ENCODE data around the gene LEUTX.
"Not testable (repeated sequence)": the region's sequence is repeated elsewhere in the genome, so short reads cannot be mapped to it uniquely, and the experiment has no call there.

The LEUTX gene

DNA sequence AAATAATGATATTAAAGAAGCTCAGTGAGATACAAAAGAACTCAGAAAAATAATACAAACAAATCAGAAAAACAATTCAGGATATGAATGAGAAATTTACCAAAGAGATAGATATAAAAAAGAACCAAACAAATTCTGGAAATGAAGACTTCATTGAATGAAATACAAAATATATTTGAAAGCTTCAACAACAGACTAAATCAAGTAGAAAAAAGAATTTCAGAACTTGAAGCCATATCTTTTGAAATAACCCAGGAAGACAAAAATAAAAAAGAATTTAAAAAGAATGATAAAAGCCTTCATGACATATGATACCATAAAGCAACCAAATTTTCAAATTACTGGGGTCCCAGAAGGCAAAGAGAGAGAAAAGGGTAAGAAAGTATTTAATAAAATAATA lies 9.6 kb downstream of the LEUTX start:
- DNase-seq: no peak

DNA sequence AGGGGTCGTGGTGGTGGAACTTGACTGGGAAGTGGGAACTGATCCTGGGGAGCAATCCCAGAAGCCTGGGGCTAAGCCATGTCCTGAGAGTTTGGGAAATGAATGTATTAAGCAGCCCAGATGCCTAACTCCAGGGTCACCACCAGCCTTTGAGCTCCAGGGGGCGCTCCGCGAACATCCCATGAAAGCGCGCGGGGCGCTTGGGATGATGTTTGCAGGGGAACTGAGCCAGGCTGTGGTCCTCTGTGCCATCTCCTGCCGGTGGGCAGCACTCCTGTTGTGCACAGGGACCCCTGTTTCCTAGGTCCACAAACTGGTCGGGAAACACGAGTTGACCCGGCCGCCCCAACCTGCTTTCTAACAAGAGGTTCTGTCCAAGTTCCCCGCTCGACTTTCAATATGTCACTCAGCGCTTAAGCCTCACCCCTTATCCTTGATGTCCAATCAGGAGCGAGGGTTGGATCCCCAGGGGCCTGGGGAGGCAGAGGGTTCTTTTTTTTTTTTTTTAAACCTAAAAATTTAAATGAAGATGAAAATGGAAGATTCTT lies 14.4 kb downstream of the LEUTX start:
- peak; percentile 25 for DNase-seq

DNA sequence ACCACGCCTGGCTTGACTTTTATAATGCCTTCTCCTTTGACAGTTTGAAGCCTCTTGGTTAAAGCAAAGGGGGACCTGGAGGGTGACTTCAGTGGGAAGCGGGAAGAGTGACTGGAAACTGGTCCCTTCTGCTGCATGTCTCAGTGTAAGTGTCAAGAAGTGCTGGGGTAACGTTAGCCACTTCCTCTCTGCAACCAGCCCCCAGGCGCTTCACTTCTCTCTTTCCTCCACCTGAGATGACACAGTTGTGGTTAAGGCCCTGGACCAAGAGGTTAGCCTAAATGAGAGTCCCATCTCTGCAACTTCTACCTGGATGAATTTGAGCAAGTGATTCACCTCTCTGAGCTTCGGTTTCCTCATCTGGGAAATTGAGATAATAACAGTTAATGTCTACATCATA lies 16.3 kb downstream of the LEUTX start:
- DNase-seq: no peak

- no peak for DNase-seq
Observed at GRCh38 chr19:39796000-39796498, 17.4 kb downstream of the LEUTX start.

DNA sequence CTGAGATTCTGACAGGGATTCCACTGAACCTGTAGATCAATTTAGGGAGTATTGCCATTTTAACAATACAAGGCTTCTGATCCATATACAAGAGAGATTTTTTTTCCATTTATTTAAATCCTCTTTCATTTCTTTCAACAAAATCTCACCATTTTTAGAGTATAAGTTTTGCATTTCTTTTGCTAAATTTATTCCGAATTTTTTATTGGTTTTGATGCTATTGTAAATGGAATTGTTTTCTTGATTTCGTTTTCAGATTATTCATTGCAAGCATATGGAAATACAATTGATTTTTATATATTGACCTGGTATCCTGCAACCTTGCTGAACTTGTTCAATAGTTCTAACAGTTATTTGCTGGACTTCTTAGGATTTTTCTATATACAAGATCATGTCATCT lies 18.4 kb downstream of the LEUTX start:
- no peak for DNase-seq

- DNase-seq: no peak
Observed at GRCh38 chr19:39802958-39803357, 24.3 kb downstream of the LEUTX start.

DNA sequence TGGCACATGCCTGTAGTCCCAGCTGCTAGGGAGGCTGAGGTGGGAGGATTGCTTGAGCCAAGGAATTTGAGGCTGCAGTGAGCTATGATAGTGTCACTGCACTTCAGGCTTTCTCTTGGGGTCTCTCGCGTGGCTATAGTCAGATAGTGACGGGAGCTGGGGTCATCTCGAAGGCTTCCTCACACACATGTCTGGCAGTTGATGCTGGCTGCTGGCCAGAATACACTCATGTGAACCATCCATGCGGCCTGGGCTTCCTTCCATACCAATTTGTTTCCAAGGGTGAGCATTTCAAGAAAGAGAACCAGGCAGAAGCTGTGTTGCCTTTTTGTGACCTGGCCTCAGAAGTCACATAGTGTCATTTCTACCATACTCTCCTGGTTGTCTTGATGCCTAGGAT lies 26.4 kb downstream of the LEUTX start:
- no peak for DNase-seq

GRCh38 chr19:39807846-39808364 lies 29.3 kb downstream of the LEUTX start:
- no peak for DNase-seq

- DNase-seq: not testable (repeated sequence)
Observed at GRCh38 chr19:39808688-39809087, 30.0 kb downstream of the LEUTX start.

DNA sequence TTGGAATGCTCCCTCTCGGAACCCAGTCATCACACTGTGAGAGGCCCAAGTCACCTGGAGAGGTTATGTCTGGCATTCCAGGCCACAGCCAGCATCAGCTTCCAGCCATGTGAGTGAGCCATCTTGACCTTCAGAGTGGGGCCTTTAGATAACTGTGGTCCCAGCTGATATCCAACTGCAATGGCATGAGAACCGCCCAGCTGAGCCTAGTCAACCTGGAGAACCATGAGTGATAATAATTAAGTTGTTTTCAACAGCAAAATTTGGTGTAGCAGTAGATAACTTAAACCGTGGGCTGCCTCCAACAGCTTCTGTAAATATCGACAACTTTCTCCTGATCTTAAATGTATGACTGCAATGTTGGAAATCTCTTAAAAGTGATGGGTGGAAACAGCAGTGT lies 30.7 kb downstream of the LEUTX start:
- DNase-seq: no peak

DNA sequence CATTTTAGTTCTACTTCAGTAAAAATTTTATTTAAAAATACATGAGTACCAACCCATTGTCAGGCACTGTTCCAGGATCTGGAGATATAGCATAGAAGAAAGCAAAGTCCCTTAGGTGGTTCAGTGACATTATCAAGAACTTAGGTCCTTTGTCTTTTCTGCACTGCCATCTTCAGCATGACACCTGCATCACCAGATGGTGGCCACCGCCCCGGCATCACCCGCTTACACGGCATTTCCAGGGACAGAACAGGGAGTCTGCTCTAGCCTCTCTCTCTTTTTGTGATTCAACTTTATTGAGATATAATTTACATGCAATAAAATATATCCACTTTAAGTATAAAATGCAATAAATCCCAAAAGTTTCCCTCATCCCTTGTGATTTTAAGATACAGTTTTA lies 31.8 kb downstream of the LEUTX start:
- no peak for DNase-seq

DNA sequence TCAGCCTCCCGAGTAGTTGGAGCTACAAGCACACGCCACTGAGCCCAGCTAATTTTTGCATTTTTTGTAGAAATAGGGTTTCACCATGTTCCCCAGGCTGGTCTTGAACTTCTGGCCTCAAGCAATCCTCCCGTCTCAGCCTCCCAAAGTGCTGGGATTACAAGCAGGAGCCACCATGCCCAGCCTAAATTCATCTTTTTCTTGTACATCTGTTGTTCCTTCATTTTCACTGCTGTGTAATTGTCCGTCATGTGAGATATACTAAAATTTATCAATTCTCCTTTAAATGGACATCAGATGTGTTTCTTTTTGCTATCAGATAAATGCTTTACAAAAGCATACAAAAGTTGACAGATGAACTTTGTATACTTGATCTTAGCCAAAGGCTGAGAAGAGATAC lies 32.4 kb downstream of the LEUTX start:
- DNase-seq: no peak

- no peak for DNase-seq
Observed at GRCh38 chr19:39813264-39813993, 34.8 kb downstream of the LEUTX start.

GRCh38 chr19:39814111-39814510 lies 35.5 kb downstream of the LEUTX start:
- DNase-seq: not testable (repeated sequence)

DNA sequence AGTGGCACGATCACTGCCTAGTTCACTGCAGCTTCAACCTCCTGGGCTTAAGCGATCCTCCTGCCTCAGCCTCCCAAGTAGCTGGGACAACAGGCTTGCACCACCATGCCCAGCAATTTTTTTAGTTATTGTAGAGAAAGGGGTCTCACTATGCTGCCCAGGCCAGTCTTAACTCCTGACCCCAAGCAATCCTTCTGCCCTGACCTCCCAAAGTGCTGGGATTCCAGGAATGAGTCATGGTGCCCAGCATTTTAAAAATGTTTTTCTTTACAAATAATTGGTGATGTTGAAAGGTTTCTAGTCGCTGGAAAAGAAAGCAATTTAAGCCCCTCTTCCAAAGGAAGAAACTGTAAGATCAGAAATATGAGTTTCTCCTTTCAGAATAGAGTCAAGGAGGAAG lies 35.9 kb downstream of the LEUTX start:
- DNase-seq: no peak

DNA sequence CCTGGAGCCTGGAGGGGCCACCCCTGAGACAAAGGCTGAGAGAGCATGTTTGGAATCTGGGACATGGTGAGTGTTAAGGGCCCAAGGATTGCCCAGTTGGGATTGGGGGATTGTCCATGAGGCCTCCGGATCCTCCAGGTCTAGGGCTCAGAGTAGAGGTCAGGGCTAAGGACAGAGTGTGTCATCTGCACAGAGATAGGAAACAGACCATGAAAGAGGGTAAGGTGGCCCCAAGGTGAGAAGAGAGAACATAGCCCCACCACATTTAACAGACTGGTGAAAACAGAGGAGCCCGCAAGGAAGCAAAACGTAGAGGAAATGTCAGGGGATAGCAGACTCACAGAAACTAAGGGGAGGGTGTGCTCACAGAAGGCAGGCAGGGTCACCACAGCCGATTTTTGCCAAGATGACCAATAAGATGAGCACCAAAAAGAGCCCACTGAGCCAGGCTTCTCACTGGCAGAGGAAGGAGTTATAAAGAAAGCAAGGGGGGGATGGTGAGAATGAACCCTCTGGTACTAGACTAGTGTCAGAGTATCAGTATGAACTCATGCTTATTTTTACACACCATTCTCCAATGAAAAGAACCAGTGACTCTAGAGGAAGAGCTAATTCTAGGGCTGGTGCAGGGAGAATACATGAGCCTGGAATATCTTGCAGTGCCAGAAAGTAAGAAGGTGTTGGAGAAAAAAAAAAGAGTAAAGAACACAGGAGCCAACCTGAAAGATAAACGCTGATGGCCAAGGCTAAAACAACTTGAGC lies 37.8 kb downstream of the LEUTX start:
- DNase-seq: no peak

- DNase-seq: no peak
Observed at GRCh38 chr19:39817888-39818561, 39.4 kb downstream of the LEUTX start.

DNA sequence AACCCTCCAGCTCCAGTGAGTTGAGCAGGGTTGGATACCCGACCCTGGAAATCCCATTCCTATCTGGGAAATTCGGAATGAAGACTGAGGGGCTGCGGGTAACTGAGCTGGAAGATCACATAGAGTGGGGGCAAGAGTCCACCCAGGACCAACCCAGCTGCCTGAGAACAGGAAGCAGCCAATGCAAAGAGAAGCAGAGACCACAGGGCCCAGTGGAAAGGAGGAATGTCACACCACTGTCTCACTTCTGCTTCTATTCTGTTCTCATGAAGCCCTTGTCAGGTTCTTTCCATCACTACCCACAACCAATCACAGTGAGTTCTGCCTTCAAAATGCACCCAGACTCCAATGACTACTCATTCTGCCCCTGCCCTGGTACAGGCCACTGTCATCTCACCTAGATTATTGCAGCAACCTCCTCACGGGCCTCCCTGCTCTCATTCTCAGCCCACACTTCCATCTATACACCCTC lies 40.0 kb downstream of the LEUTX start:
- no peak for DNase-seq

GRCh38 chr19:39819786-39820185 lies 41.1 kb downstream of the LEUTX start:
- no peak for DNase-seq

GRCh38 chr19:39820696-39821095 lies 42.0 kb downstream of the LEUTX start:
- no peak for DNase-seq

GRCh38 chr19:39823686-39824085 lies 45.0 kb downstream of the LEUTX start:
- no peak for DNase-seq

DNA sequence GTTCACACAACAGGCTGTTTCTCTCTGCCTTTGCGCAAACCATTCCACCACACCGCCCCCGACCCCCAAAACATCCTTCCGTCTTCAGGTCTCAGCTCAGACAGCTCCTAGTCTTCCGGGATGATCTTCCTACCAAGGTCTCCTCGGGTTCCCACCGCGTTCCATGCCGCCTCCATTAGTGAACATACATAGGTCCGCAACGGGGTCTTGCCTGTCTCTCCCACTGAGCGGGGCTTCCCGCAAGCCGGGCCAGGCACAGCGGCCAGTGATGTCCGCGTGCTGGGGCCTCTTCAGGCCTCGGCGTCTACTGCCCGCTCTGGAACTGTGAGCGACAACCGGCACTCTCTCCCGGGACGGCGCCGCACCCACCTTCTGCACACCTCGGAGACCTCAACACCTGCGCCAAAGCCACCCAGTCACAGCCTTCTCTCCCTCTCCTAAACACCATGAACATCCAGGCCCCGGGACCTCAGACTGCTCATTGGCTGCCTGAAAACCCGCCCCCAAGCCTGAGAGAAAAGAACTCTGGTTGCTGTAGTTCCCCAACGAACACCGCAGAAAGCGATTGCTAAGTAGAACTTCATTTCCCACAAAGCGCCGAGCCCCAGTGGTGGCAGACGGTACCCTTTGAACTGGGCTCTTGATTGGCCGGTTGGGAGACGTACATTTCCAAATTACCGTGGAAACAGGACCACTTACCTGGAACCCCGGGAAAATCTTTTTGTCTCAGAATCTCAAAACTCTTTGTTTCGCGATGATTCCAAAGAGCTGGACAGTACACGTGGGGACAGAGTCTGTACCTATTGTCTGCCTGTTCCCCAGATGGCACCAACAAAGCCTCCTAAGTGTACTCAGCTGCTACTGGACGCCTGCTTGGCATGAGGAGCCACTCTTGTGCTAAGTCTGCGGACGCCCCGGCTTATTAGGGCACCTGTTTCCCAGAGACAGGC lies 45.8 kb downstream of the LEUTX start:
- peak; percentile 95 for DNase-seq

Measured in NCI-H510A (cell line).